H1 (cell line): ENCODE measurements around the gene ANP32B.

Source experiments
- ASH2L ChIP-seq: fragments of 200-600, 300-600 bp; sonication (generic); IDR thresholded peaks from one replicate; pipeline ENCODE4 v1.7.1; 2017; ENCODE audit warnings: low read length
- EP300 ChIP-seq, 2 experiments: IDR thresholded peaks; 1 replicate in 1 of 2; 2 replicates in 1 of 2; pipeline ENCODE4 v1.6.1; 2011 to 2012; ENCODE audit warnings: low read depth in 2 of 2, low read length in 2 of 2, mild to moderate bottlenecking in 2 of 2, borderline replicate concordance in 1 of 2, inconsistent platforms in 1 of 2, moderate library complexity in 1 of 2
- GABPA ChIP-seq: IDR thresholded peaks from 2 replicates; pipeline ENCODE4 v1.6.1; 2011; ENCODE audit warnings: mild to moderate bottlenecking, low read length, moderate library complexity, borderline replicate concordance; ENCODE audit not compliant: insufficient read depth
- KDM5A ChIP-seq: fragments of 200-600 bp; IDR thresholded peaks from 2 replicates; pipeline ENCODE4 v1.7.1; 2012; ENCODE audit warnings: mild to moderate bottlenecking, low read length, inconsistent platforms, mixed read lengths
- TF ChIP-seq, protein P1 (sequence below), 3 experiments: IDR thresholded peaks; 1 replicate in 2 of 3; 2 replicates in 1 of 3; pipeline versions ENCODE4 v1.5.1 to v1.6.1; 2011; ENCODE audit warnings: low read length in 3 of 3, mild to moderate bottlenecking in 3 of 3, inconsistent platforms in 2 of 3, low read depth in 1 of 3, moderate library complexity in 1 of 3; ENCODE audit not compliant: insufficient read depth in 1 of 3; ENCODE audit errors: control extremely low read depth in 1 of 3

DNA sequence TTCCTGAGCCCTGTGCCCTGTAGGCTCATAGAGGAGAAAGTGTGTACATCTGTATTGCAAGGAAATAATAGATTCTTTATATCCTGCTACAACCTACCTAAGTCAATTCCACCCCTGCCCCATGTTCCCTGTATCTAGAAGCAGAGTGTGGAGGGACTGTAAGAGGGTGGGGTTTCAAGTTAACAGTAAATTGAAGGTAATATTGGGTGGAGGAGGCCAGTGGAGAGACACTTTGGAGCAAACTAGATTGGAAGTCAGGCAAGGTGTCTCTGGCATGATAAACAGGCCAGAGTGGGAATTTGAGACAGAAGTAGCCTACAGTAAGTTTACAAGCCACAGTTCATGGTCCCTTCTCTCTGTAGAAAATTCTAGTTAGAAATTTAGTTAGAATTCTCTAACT is 42.9 kb upstream of the ANP32B start:
- no peak for TF ChIP-seq EP300 (IDR thresholded peaks at IDR 0.05; ENCODE audit: borderline replicate concordance in 1 of 2, low read depth in 2 of 2, low read length in 2 of 2)
- TF ChIP-seq, protein P1, sequence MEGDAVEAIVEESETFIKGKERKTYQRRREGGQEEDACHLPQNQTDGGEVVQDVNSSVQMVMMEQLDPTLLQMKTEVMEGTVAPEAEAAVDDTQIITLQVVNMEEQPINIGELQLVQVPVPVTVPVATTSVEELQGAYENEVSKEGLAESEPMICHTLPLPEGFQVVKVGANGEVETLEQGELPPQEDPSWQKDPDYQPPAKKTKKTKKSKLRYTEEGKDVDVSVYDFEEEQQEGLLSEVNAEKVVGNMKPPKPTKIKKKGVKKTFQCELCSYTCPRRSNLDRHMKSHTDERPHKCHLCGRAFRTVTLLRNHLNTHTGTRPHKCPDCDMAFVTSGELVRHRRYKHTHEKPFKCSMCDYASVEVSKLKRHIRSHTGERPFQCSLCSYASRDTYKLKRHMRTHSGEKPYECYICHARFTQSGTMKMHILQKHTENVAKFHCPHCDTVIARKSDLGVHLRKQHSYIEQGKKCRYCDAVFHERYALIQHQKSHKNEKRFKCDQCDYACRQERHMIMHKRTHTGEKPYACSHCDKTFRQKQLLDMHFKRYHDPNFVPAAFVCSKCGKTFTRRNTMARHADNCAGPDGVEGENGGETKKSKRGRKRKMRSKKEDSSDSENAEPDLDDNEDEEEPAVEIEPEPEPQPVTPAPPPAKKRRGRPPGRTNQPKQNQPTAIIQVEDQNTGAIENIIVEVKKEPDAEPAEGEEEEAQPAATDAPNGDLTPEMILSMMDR (IDR thresholded peaks at IDR 0.05; ENCODE audit: control extremely low read depth in 1 of 3, insufficient read depth in 1 of 3, low read depth in 1 of 3, low read length in 3 of 3): no peak
- no peak for TF ChIP-seq ASH2L
- TF ChIP-seq GABPA: no peak
- TF ChIP-seq KDM5A: no peak
